Stimulated activated CD4-positive, alpha-beta T cell treated with anti-CD3 and anti-CD28 coated beads, Interleukin-4, amount 100 ng/mL, for 24 hours (primary cell): ENCODE measurements around the gene CCDC92.
"Not testable (repeated sequence)": the region's sequence is repeated elsewhere in the genome, so short reads cannot be mapped to it uniquely, and the experiment has no call there.

Experiments
- DNase-seq: peaks from one replicate; pipeline ENCODE4 v3.0.0-alpha.2; 2020

CCDC92 gene

DNA sequence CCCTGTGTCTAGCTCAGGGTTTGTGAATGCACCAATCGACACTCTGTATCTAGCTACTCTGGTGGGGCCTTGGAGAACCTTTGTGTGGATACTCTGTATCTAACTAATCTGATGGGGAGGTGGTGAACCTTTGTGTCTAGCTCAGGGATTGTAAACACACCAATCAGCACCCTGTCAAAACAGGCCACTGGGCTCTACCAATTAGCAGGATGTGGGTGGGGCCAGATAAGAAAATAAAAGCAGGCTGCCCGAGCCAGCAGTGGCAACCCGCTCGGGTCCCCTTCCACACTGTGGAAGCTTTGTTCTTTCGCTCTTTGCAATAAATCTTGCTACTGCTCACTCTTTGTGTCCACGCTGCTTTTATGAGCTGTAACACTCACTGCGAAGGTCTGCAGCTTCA lies 25.1 kb downstream of the CCDC92 start:
- not testable (repeated sequence) for DNase-seq

DNA sequence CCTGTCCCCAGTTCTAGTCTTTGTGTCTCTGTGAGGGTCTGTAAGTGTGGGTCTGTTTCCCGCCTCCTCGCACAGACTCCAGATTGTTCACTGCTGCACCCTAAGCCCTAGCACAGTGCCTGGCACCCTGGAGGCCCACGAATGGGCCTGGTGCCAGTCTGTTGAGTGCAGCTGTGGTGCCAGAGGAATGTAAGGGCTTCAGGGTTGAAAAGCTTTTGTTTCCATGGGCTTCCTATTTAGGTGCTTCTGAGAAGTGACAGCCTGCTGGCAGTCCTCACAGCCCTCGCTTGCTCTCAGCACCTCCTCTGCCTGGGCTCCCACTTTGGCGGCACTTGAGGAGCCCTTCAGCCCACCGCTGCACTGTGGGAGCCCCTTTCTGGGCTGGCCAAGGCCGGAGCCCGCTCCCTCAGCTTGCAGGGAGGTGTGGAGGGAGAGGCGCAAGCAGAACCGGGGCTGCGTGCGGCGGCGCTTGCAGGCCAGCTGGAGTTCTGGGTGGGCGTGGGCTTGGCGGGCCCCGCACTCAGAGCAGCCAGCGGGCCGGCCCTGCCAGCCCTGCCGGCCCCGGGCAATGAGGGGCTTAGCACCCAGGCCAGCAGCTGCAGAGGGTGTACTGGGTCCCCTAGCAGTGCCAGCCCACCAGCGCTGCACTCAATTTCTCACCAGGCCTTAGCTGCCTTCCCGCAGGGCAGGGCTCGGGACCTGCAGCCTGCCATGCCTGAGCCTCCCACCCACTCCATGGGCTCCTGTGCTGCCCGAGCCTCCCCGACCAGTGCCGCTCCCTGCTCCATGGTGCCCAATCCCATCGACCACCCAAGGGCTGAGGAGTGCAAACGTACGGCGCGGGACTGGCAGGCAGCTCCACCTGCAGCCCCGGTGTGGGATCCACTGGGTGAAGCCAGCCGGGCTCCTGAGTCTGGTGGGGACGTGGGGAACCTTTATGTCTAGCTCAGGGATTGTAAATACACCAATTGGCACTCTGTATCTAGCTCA lies 25.8 kb downstream of the CCDC92 start:
- DNase-seq, result not testable (repeated sequence)

DNA sequence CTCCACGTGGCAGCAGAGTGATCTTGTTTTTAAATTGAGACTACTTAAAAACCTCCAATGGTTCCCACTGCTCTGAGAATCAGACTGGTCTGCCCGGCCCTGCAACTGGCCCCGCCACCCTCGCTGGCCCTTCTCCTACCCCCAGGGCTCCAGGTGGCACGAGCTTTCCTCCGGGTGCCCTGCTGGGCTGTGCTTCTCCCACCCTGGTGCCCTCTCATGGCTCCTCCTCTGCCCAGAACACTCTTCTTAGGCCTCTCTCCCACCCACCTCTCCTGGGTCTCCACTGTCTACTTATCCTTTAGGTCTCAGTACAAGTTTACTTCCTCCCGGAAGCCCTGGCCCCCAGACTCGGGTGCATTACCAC lies 26.5 kb downstream of the CCDC92 start:
- DNase-seq, result no peak

- no peak for DNase-seq
Observed at GRCh38 chr12:123945287-123946151, 27.1 kb downstream of the CCDC92 start.

GRCh38 chr12:123944696-123945095 lies 27.9 kb downstream of the CCDC92 start:
- no peak for DNase-seq

GRCh38 chr12:123943816-123944215 lies 28.8 kb downstream of the CCDC92 start:
- no peak for DNase-seq

- no peak for DNase-seq
Observed at GRCh38 chr12:123942911-123943648, 29.6 kb downstream of the CCDC92 start.

GRCh38 chr12:123942238-123942653 lies 30.4 kb downstream of the CCDC92 start:
- no peak for DNase-seq

GRCh38 chr12:123941624-123942237 lies 30.9 kb downstream of the CCDC92 start:
- no peak for DNase-seq

GRCh38 chr12:123941000-123941399 lies 31.6 kb downstream of the CCDC92 start:
- no peak for DNase-seq

- DNase-seq, result no peak
Observed at GRCh38 chr12:123940627-123940966, 32.0 kb downstream of the CCDC92 start.

DNA sequence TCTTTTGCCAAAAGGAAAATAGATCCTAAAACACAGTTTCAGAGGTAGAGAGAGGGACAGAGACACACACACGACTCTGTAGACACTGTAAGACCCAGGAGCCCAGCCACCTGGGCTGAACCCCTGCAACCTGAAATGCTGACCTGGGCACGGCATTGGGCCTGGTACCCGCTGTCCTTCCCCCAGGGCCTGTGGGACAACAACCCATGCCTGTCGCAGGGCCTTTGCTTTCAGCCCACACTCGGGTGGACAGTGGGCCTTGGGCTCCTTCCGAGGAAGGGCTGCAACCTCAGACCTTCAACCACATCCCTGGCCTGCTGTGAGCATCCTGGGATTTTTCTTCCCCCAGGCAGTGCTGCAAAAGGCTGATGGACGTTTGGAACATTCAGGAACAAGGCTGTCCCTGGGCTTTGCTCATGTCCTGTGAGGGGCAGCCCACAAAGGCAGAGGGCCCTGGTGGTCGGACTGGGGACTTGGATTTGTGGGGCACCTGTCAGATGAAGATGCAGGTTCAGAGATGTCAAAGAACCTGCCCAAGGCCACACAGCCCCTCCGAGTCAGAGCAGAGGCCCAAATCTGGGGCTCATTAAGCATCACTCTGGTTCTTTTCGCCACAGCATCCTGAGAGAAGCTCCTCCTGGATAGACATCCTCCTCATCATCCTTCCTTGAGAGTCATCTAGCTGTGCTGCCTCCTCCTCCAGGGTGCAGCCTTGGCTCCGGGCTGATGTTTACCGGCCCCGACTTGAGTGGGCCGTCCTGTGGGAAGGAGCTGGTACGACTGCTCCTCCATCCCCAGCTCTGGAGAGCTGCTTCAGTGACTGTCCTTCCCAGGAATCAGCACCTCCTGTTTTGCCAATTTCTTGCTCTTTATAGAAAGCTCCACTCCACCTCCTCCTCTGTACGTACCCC lies 32.7 kb downstream of the CCDC92 start:
- no peak for DNase-seq

DNA sequence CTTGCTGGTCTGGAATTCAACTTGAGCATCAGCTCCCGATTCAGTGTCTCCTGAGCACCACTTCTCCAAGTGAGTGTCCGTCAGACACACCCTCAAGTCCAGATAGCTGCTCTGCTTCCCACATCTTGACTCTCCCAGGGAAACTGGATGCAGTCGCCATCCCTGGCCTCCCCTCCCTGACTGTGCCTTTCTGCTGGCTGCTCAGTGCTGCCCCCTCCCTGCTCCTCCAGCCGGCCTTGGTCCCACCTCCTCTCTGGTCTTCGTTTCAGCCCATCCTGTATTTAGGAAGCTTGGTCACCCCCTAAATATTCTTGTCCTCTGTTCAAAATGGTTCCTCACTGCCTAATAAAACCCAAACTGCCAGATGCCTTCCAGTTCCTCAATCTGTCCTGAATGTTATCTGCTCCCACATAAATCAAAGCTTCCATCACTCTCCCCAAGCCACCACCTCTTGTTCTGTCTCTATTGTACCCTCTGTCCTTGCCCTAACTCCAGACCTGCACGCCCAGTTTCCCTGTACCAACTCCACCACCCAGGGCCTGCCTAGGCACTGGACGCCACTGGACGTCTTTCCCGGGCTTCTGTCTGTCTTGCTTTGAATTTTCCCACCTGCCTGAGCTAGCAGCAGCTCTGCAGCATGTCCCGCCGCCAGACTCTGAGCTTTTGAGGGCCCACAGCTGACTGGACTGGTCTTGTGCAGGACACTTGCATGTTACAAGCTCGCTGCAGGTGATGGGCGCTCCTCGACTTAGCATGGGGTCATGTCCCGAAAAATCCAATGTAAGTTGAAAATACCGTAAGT lies 33.8 kb downstream of the CCDC92 start:
- DNase-seq, result peak; percentile 15

GRCh38 chr12:123937707-123938591 lies 34.7 kb downstream of the CCDC92 start:
- peak; percentile 45 for DNase-seq

DNA sequence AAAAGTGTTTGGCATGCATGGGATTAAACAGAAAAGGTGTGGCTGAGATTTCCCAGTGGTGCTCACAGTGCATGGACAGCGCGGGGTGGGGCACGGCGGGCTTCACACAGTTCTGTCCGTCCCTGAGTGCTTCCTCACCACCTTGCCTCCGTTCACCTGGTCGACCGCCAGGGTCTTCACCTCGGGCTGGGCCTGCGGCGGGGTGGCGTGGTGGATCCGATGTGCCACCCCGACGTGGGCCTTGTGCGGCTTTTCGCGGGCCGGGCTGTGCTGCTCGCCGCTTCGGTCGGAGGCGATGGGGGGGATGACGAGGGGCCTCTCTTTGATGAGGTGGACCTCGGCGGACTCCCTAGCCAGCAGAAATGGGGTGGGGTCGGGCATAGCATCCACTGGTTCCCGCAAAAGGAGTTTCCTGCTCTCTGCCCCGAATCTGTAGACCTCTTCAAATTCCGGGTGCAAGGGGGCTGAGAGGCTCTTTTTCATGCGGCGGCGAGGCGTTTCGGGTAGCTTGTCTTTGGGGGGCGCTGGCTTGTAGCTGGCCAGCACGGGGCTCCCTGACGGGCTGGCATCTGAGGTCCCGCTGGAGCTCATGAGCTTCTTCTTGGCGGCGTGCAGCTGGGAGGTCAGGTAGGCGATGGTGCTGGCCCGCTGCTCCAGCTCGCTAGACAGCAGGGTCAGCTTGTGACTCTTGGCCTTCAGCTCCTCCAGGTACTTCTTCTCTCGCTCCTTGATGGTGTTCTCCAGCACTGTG lies 35.5 kb downstream of the CCDC92 start:
- DNase-seq, result no peak

- DNase-seq, result no peak
Observed at GRCh38 chr12:123936471-123936870, 36.2 kb downstream of the CCDC92 start.

DNA sequence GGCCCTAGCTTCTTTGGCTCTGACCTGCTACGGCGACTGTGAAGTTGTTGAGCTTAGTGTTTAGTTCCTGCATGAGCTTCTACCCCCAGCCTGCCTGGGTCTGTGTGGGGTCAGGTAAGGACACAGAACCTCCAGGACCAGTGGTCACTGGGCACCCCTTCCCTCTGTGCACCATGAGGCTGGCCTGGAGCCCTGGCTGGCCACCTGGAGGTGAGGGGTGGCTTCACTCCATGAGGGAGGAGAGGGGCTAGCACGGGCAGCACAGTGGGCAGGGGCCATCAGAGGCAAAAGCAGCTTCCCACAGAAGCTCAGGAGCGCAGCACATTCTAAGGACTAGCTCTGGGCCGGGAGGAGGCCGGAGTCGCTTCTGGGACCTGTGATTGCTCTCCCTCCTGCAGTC lies 36.7 kb downstream of the CCDC92 start:
- DNase-seq, result no peak

- DNase-seq, result no peak
Observed at GRCh38 chr12:123934829-123935228, 37.8 kb downstream of the CCDC92 start.
